CD4-positive, alpha-beta memory T cell (primary cell): ENCODE data around the gene OPCML. TPM values are rescaled to one million over a fixed set of nuclear protein-coding genes. Genes with fewer than 3 reads are reported as not detected.

Experiments used
- CTCF ChIA-PET: fragments of 350-600 bp; sonication (Branson Sonifier 250); formaldehyde crosslinking; loops from one replicate; lab custom pipeline; 2021; ENCODE audit warnings: inconsistent platforms; ENCODE audit not compliant: partially characterized antibody; lab: Charles Lee
- POLR2A ChIA-PET: fragments of 350-600 bp; sonication (Branson Sonifier 250); formaldehyde crosslinking; loops from one replicate; lab custom pipeline; 2021; ENCODE audit not compliant: partially characterized antibody; lab: Charles Lee
- DNase-seq, 5 donors: peaks; one replicate each; pipeline versions ENCODE4 v3.0.0 to v3.0.0-alpha.2; 2020 to 2022; ENCODE audit warnings: mixed read lengths in 1 of 5
- H3K27ac ChIP-seq: one replicate; pipeline ENCODE4 v1.7.0; 2013; ENCODE audit warnings: low read depth, low read length
- H3K27me3 ChIP-seq: 2 replicates; pipeline ENCODE4 v1.7.0; 2013; ENCODE audit warnings: mild to moderate bottlenecking, low read length, moderate library complexity; ENCODE audit not compliant: insufficient read depth
- H3K36me3 ChIP-seq: 2 replicates; pipeline ENCODE4 v1.7.0; 2013; ENCODE audit warnings: mild to moderate bottlenecking, low read length, moderate library complexity; ENCODE audit not compliant: insufficient read depth
- H3K4me1 ChIP-seq: 2 replicates; pipeline ENCODE4 v1.7.0; 2013; ENCODE audit warnings: mild to moderate bottlenecking, low read length, moderate library complexity; ENCODE audit not compliant: insufficient read depth
- H3K4me3 ChIP-seq, 2 donors: one replicate each; pipeline ENCODE4 v1.7.0; 2013; ENCODE audit warnings: low read length in 2 of 2, mild to moderate bottlenecking in 1 of 2
- H3K9me3 ChIP-seq, 2 donors: one replicate each; pipeline ENCODE4 v1.7.0; 2013; ENCODE audit warnings: low read length in 2 of 2, control low read depth in 1 of 2; ENCODE audit not compliant: control insufficient read depth in 1 of 2
- H3K27ac Mint-ChIP-seq, 7 donors: one replicate each; pipeline ENCODE4 v1.8.0; 2020 to 2021; ENCODE audit warnings: mixed read lengths in 7 of 7, mild to moderate bottlenecking in 6 of 7, inconsistent platforms in 3 of 7, moderate library complexity in 3 of 7
- H3K27me3 Mint-ChIP-seq, 2 donors: one replicate each; pipeline ENCODE4 v1.8.0; 2020 to 2021; ENCODE audit warnings: mixed read lengths in 2 of 2
- H3K36me3 Mint-ChIP-seq, 2 donors: one replicate each; pipeline ENCODE4 v1.8.0; 2020 to 2021; ENCODE audit warnings: mixed read lengths in 2 of 2, inconsistent platforms in 1 of 2, mild to moderate bottlenecking in 1 of 2
- H3K4me1 Mint-ChIP-seq, 4 donors: one replicate each; pipeline ENCODE4 v1.8.0; 2020 to 2021; ENCODE audit warnings: mixed read lengths in 4 of 4, mild to moderate bottlenecking in 1 of 4
- H3K4me3 Mint-ChIP-seq, 8 donors: one replicate each; pipeline ENCODE4 v1.8.0; 2020 to 2021; ENCODE audit warnings: mixed read lengths in 8 of 8, mild to moderate bottlenecking in 7 of 8, moderate library complexity in 6 of 8, inconsistent platforms in 3 of 8
- H3K9me3 Mint-ChIP-seq, 8 donors: one replicate each; pipeline ENCODE4 v1.8.0; 2020 to 2021; ENCODE audit warnings: mixed read lengths in 8 of 8, mild to moderate bottlenecking in 5 of 8, inconsistent platforms in 3 of 8, moderate library complexity in 1 of 8
- intact Hi-C: fragments of 100-400 bp; cut with micrococcal nuclease; formaldehyde crosslinking; loops from one replicate; pipeline ENCODE4 v1.15.1; 2023
- polyA plus RNA-seq, 2 donors: library from polyadenylated mRNA; unstranded; fragments of 300-500 nt; fragmentation: Illumina TruSeq; gene quantifications; one replicate each; pipeline ENCODE4 v1.2.3, GENCODE V29; 2021
- total RNA-seq, 2 experiments: library from RNA; stranded (reverse); gene quantifications; one replicate each; pipeline ENCODE4 v1.2.3, GENCODE V29; 2021

OPCML gene
- total and polyA plus RNA-seq, 4 experiments from 2014 or later: not detected

DNA sequence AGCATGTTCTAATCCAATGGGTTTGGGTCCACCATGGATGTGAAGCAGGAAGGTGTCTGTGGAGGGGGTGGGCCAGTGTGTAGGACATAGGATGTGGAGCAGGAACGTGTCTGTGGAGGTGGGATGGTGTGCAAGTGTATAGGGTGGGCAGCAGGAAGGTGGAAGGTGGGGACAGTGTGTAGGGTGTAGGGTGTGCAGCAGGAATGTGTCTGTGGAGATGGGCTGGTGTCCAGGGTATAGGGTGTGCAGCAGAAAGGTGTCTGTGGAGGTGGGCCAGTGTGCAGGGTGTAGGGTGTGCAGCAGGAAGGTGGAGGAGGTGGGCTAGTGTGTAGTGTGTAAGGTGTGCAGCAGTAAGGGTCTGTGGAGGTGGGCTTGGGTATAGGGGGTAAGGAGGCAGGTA is 1093.9 kb downstream of the OPCML start:
- Mint-ChIP-seq H3K4me1 (no peaks in the 10 kb centered on the region), H3K9me3 (peaks cover 0 to 9% (median 2%) of the 10 kb centered on the region in 8 donors), H3K4me3 (no peak overlapping the region), H3K27me3 (peaks cover 1 to 2% of the 10 kb centered on the region in 2 donors), H3K36me3 (no peaks in the 10 kb centered on the region), H3K27ac (no peak overlapping the region)
- H3K27ac ChIP-seq: no peak overlapping the region
- no peaks in the 10 kb centered on the region for H3K27me3 ChIP-seq
- no peaks in the 10 kb centered on the region for H3K4me1 ChIP-seq
- intact Hi-C loops: no loop called here
- ChIA-PET CTCF (no interaction called here), POLR2A (no interaction called here)
- H3K36me3 ChIP-seq: no peaks in the 10 kb centered on the region
- no peak overlapping the region for H3K4me3 ChIP-seq
- H3K9me3 ChIP-seq: no peaks in the 10 kb centered on the region
- no peak for DNase-seq

DNA sequence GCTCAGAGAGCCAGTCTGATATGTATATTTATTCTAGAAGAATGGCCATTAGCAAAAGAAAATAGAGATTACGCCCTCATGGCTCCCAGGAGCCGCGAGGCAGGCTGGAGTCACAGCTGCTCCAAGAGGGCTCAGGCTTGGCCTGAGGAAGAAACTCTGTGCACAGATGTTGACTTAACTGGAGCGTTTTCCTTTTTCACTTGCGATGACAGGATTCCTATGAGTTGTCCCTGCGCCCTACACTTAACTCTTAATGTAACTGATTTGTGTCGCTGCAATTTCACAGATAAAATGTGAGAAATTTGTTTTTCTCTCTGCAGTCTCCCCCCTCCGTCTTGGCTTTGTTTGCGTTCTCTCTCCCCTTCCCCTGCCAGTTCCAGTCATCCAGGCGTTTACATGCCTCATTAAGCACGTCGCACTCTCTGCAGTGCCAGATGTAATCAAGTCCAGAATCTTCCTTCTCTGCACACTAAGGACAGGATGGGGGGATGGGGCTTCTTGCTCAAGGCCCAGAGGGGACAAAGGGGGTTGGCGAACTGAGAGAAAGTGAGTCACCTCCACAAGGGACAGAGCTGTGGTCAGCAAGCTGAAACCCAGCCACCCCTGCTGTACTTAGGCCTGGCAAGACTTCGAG is 1101.8 kb downstream of the OPCML start:
- Histone ChIP-seq H3K4me1 (no peaks in the 10 kb centered on the region), H3K36me3 (no peaks in the 10 kb centered on the region), H3K27me3 (no peaks in the 10 kb centered on the region), H3K9me3 (no peaks in the 10 kb centered on the region), H3K27ac (no peak overlapping the region), H3K4me3 (no peak overlapping the region)
- intact Hi-C loops: no loop called here
- Mint-ChIP-seq H3K36me3 (no peaks in the 10 kb centered on the region), H3K27ac (no peak overlapping the region), H3K9me3 (peaks cover 0 to 4% (median under 1%) of the 10 kb centered on the region in 8 donors), H3K27me3 (peaks cover 0 to 5% of the 10 kb centered on the region in 2 donors), H3K4me3 (no peak overlapping the region), H3K4me1 (no peaks in the 10 kb centered on the region)
- no peak for DNase-seq
- CTCF ChIA-PET: interaction anchor here (1.5 kb wide), 1 partner anchor 9 kb away, joined by 4 read pairs; no protein-coding TSS in a partner anchor
- POLR2A ChIA-PET: no interaction called here

- H3K9me3 ChIP-seq: no peaks in the 10 kb centered on the region
Observed at GRCh38 chr11:132429685-132430084, 1102.6 kb downstream of the OPCML start.

DNA sequence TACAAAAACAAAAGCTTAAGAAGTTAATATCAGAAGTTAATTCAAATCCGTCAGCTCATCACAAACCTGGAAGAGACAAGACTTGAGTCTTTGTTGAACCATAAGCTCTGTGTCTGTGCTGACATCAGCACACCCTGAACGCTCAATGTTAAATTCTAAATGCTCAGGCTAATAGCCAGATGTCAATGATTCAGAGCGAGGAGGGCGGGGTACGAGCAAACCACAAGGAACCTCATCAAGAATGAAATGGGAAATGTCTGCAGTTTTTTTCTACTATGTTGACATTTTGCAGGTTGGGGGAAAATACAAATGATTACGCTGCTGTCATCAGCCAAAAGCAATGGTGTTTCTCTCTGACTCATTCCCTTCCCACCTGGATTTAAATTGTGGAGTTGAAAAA is 1104.7 kb downstream of the OPCML start:
- Histone ChIP-seq H3K9me3 (no peaks in the 10 kb centered on the region), H3K4me3 (no peak overlapping the region), H3K4me1 (no peaks in the 10 kb centered on the region), H3K27ac (no peak overlapping the region), H3K27me3 (no peaks in the 10 kb centered on the region), H3K36me3 (no peaks in the 10 kb centered on the region)
- no peak for DNase-seq
- H3K36me3 Mint-ChIP-seq: no peaks in the 10 kb centered on the region
- H3K27ac Mint-ChIP-seq: no peak overlapping the region
- no peak overlapping the region for H3K4me3 Mint-ChIP-seq
- intact Hi-C loops: no loop called here
- H3K4me1 Mint-ChIP-seq: no peaks in the 10 kb centered on the region
- H3K9me3 Mint-ChIP-seq: peaks cover 0 to 4% (median 0%) of the 10 kb centered on the region in 8 donors
- ChIA-PET CTCF (no interaction called here), POLR2A (no interaction called here)
- H3K27me3 Mint-ChIP-seq: peaks cover 0 to 5% of the 10 kb centered on the region in 2 donors

More at GRCh38 chr11:132429685-132430084, 1102.6 kb downstream of the OPCML start:
- ChIA-PET CTCF (interaction anchor here (1.5 kb wide), 1 partner anchor 8 kb away, joined by 4 read pairs; no protein-coding TSS in a partner anchor), POLR2A (no interaction called here)
- H3K4me1 ChIP-seq: no peaks in the 10 kb centered on the region
- no peaks in the 10 kb centered on the region for H3K36me3 ChIP-seq
- Mint-ChIP-seq H3K36me3 (no peaks in the 10 kb centered on the region), H3K9me3 (peaks cover 0 to 4% (median 0%) of the 10 kb centered on the region in 8 donors), H3K27me3 (peaks cover 0 to 5% of the 10 kb centered on the region in 2 donors), H3K27ac (no peak overlapping the region), H3K4me3 (no peak overlapping the region), H3K4me1 (no peaks in the 10 kb centered on the region)
- DNase-seq: no peak
- no peaks in the 10 kb centered on the region for H3K27me3 ChIP-seq
- intact Hi-C loops: no loop called here
- H3K27ac ChIP-seq: no peak overlapping the region
- no peak overlapping the region for H3K4me3 ChIP-seq

DNA sequence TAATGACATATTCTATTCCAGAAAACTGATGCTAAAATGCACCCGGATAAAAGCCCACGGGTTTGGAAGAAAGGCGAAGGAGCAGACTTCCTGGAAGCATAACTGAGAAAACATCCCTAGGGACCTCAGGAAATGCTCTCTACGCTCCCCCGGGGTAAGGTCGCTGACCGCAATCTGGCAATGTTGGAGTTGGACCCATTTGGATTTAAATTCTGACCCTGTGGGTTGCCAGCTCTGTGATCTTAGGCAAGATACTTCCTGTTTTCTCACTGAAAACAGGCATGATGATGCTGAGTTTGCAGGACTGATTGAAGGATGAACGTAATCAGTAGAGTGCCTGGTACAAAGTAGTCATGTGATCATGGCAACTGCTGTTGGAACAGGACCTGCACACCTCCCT is 1107.9 kb downstream of the OPCML start:
- Histone ChIP-seq H3K27me3 (no peaks in the 10 kb centered on the region), H3K4me1 (no peaks in the 10 kb centered on the region), H3K36me3 (no peaks in the 10 kb centered on the region), H3K4me3 (no peak overlapping the region), H3K27ac (no peak overlapping the region), H3K9me3 (no peaks in the 10 kb centered on the region)
- no peaks in the 10 kb centered on the region for H3K36me3 Mint-ChIP-seq
- intact Hi-C loops: no loop called here
- ChIA-PET POLR2A (no interaction called here), CTCF (no interaction called here)
- no peaks in the 10 kb centered on the region for H3K4me1 Mint-ChIP-seq
- no peak overlapping the region for H3K27ac Mint-ChIP-seq
- no peak for DNase-seq
- no peak overlapping the region for H3K4me3 Mint-ChIP-seq
- peaks cover 2 to 3% of the 10 kb centered on the region in 2 donors for H3K27me3 Mint-ChIP-seq
- H3K9me3 Mint-ChIP-seq: peaks cover 0 to 4% (median 3%) of the 10 kb centered on the region in 8 donors

- ChIA-PET CTCF (no interaction called here), POLR2A (no interaction called here)
- Mint-ChIP-seq H3K4me3 (no peak overlapping the region), H3K36me3 (no peaks in the 10 kb centered on the region), H3K27ac (no peak overlapping the region), H3K9me3 (peaks cover 0 to 5% (median 2%) of the 10 kb centered on the region in 8 donors), H3K4me1 (no peaks in the 10 kb centered on the region), H3K27me3 (peaks cover 2 to 3% of the 10 kb centered on the region in 2 donors)
- H3K36me3 ChIP-seq: no peaks in the 10 kb centered on the region
- DNase-seq: no peak
- H3K4me1 ChIP-seq: no peaks in the 10 kb centered on the region
- no peak overlapping the region for H3K27ac ChIP-seq
- intact Hi-C loops: no loop called here
- no peaks in the 10 kb centered on the region for H3K27me3 ChIP-seq
- H3K9me3 ChIP-seq: no peaks in the 10 kb centered on the region
- no peak overlapping the region for H3K4me3 ChIP-seq
Observed at GRCh38 chr11:132423266-132423665, 1109.0 kb downstream of the OPCML start.

- Mint-ChIP-seq H3K4me1 (no peaks in the 10 kb centered on the region), H3K36me3 (no peaks in the 10 kb centered on the region), H3K27me3 (peaks cover 2 to 3% of the 10 kb centered on the region in 2 donors), H3K9me3 (peaks cover 0 to 5% (median 2%) of the 10 kb centered on the region in 8 donors), H3K27ac (no peak overlapping the region), H3K4me3 (no peak overlapping the region)
- no peaks in the 10 kb centered on the region for H3K4me1 ChIP-seq
- no peaks in the 10 kb centered on the region for H3K27me3 ChIP-seq
- POLR2A ChIA-PET: no interaction called here
- DNase-seq: no peak
- H3K9me3 ChIP-seq: no peaks in the 10 kb centered on the region
- H3K4me3 ChIP-seq: no peak overlapping the region
- no peak overlapping the region for H3K27ac ChIP-seq
- intact Hi-C loops: no loop called here
- no peaks in the 10 kb centered on the region for H3K36me3 ChIP-seq
- CTCF ChIA-PET: no interaction called here
Observed at GRCh38 chr11:132422722-132423121, 1109.6 kb downstream of the OPCML start.
